GM21390 (cell line): ENCODE results near the gene TAAR9.

Experiments used
- ATAC-seq: cut with Tn5 transposase; IDR thresholded peaks from one replicate; pipeline ENCODE4 v1.9.1; 2021; ENCODE audit not compliant: unreplicated experiment

TAAR9 gene, protein sequence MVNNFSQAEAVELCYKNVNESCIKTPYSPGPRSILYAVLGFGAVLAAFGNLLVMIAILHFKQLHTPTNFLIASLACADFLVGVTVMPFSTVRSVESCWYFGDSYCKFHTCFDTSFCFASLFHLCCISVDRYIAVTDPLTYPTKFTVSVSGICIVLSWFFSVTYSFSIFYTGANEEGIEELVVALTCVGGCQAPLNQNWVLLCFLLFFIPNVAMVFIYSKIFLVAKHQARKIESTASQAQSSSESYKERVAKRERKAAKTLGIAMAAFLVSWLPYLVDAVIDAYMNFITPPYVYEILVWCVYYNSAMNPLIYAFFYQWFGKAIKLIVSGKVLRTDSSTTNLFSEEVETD

GRCh38 chr6:132537977-132538376 is at the start of gene TAAR9:
TSS of gene TAAR9 (plus strand) at chr6:132538277. CDS start at chr6:132538290, 13 bp downstream.
- no peak for ATAC-seq

- no peak for ATAC-seq
Observed at GRCh38 chr6:132489376-132489775, 48.7 kb upstream of the TAAR9 start.

DNA sequence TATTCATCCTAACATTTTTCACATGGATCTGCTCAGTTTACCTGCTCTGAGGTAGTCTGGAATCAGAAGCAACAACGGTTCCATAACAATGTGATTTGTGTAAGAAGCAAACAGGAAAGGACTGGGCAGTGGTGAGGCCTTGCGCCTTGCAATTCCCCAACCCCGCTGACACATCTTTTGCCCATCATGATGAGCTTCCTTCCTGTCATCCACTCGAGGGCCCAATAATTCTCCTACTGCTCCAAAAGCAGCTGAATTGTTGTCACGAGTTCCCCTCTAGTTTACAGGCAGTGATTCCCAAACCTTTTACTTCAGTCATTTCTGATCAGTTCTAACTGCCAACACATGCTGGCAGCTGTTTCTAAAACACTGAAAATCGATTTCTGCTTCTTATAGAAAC is 48.1 kb upstream of the TAAR9 start:
- ATAC-seq = peak; percentile 35

- peak; percentile 52 for ATAC-seq
Observed at GRCh38 chr6:132490478-132491204, 47.4 kb upstream of the TAAR9 start.

DNA sequence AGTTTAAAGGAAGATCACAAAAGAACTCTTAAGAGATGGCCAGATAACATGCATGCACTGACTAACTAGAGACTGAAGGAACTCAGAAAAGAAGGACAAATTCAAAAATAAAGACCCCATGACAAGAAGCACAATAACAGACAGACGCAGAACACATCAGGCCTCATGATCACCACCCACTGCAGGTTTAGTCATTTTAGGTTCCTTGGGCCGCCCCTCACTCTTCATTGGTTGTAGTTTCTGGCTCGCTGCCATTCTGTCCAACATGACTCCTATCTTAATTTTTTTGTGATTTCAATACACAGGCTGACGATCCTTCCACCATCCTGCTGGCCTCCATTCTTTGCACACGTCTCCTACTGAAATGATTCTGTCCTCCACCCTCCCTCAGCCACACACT is 46.8 kb upstream of the TAAR9 start:
- ATAC-seq = no peak

DNA sequence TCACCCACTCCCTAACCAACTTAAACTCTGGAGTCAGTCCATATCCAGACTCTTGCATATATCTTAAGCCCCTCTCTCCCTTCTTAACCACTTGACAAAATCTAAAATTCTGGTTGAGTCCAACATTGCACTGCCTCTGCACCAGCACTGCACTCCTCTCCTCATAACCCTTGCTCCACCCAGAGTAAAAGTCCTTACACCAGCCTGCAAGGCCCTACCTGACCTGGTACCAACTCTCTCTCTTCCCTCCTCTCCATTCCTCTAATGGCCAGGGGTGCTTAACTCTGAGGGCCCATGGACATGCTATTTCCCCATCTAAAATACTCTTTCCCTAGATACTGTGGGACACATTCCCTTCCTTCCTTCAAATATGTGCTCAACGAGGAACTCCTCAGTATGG is 46.2 kb upstream of the TAAR9 start:
- ATAC-seq = no peak

- ATAC-seq = no peak
Observed at GRCh38 chr6:132494954-132495353, 43.1 kb upstream of the TAAR9 start.

GRCh38 chr6:132495604-132496079 is 42.4 kb upstream of the TAAR9 start:
- ATAC-seq = peak; percentile 46

GRCh38 chr6:132496519-132497180 is 41.4 kb upstream of the TAAR9 start:
- no peak for ATAC-seq

DNA sequence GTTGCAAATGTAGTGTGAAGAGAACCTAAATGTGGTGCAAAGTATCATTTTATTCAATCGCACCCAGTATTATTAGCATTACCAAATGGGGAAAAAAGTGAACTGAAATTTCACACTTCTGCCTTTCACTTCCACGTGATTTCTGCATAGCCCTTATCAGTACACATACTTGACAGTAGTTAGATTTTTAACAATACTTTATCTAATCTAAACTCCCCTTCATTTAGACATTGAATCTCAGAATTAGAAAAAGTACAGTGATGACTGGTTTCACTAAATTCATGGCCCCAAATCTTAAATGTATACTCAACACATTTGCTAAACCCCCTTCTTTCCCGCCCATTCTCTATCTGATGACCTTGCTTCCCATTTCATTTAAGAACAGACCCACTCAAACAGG is 39.4 kb upstream of the TAAR9 start:
- ATAC-seq = peak; percentile 51

DNA sequence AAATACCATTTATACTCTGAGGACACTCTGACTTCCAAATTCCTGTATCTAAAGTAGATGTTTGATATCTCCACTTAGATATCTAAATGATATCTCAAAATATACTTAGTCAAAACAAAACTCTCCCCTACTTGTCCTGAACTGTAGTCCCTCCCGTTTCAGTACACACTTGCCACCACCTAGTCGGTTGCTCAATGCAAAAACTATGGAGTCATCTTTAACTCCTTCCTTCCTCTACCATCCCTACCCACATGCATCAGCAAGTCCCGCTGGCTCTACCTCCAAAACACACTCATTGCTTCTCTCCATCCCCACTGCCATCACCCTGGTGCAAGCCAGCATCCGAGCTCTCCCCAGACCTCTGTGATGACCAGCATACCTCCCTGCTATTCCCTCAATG is 38.3 kb upstream of the TAAR9 start:
- ATAC-seq = no peak

GRCh38 chr6:132504757-132505156 is 33.3 kb upstream of the TAAR9 start:
- no peak for ATAC-seq

DNA sequence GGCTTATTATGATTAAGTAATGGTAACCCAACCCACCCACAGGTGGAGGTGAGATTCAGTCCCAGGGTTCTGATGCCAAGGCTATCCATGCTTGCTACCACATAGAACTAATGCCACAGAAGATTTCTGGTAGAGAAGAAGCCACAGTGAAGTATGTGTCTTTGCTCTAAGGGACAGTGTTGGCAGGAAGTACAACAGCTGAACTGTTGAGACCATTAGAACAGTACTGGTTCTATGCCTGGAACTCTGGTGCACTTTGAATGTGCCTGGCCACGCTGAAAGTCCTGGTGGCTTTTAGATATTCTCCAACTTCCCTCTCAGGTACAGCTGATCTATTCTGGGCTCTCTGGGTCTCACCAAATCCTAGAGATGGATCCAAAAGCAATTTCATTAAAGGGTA is 32.9 kb upstream of the TAAR9 start:
- ATAC-seq = peak; percentile 56

DNA sequence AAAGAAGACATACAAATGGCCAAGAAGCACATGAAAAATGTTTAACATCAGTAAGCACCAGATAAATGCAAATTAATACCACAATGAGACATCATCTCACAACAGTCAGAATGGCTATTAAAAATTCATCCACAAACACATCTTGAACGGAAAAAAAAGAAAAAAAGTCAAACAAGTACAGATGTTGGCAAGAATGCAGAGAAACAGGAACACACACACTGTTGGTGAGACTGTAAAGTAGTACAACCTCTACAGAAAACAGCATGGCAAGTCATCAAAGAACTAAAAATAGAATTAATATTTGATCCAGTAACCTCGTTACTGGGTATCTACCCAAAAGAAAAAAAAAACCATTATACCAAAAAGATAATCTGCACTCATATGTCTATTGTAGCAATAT is 31.6 kb upstream of the TAAR9 start:
- no peak for ATAC-seq

DNA sequence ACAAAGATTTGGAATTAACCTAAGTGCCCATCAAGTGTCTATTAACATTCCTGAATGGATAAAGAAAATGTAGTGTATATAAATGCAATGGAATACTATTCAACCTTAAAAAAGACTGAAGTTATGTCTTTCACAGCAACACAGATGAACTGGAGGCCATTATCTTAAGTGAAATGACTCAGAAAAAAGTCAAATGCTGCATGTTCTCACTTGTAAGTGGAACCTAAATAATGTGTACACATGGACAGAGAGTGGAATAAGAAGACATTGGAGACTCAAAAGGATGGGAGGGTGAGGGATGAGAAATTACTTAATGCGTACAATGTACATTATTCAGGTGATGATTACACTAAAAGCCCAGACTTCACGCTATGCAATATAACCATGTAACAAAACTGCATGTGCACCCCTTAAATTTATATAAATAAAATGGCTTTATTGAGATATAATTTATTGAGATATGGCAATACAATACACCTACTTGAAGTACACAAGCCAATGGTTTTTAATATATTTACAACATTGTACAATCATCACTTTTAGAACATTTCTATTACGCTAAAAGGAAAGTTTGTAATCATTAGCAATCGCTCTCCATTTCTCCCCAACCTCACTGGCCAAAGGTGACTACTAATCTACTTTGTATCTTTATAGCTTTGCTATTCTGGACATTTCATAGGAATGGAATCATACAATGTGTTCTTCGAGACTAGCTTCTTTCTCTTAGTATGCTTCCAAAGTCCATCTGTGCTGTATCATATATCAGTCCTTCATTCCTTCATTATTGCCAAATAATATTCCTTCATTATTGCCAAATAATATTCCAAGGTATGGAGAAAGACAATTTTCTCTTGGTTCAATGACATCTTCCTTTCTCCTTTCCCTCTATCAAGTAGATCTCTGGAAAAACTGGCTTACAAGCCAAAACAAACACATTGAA is 30.9 kb upstream of the TAAR9 start:
- ATAC-seq = no peak

- ATAC-seq = no peak
Observed at GRCh38 chr6:132511210-132511830, 26.8 kb upstream of the TAAR9 start.

GRCh38 chr6:132511831-132512220 is 26.3 kb upstream of the TAAR9 start:
- no peak for ATAC-seq

DNA sequence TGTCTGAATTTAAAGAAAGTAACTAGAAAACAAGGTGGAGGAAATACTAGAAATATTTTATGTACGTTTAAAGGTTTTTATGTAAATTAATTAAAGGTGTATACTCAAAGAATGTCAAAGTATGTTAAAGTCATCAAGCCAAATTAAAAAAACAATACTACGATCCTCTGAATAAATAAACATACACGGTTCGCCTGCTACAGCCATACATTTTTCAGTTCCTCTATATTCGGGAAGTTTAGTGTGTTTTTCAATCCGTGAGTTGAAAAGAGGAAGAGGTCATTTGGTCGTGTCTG is 25.8 kb upstream of the TAAR9 start:
- no peak for ATAC-seq

DNA sequence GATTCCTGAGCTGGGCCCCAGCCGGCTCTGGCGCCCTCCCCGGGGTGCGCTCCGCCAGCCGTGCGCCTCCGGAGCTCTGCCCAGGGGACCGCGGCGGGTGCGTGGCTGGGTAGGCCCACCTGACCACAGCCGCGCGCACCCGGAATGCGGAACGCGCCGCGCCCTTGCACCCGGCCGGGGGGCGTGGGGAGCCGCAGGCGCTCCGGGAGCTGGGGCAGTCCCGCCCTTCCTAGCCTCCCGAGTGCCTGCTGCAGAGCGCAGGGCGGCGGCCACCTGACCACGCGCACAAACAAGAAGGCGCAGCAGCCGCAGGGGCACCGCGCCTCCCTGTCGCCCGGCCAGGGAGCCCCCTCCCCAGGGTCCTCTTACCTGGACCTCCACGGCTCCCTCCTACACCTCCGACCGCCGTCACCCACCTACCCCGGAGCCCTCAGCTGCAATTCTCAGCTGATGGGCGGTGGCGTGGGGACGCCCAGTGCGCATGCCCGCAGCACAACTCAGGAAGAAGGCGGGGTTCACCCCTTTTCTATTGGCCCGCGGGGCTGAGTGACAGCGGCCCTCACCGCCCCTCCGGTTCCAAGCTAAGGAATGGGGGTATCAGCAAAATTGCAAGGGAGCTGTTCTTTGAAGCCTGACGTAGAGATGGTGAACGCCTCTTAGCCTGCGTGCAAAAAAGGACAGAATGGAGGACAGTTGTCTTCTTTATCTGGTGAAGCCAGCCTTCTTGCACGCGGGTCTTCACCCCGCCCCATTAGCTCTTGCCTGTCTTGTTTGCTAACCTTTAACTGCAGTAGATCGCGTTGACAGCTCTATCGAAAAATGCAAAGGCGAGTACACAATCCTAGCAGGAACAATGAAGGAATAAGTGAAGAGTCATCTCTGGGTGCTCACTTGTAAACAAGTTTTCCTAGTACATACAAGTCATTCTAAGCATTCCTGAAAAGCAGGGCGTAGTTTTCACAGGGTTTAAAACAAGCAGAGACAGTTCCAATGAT is 25.1 kb upstream of the TAAR9 start, which contains the start of gene STX7:
TSS of gene STX7 (minus strand) at position 479 of the 995 bp plus-strand sequence. CDS start 9,586 bp downstream, outside the sequence.
- ATAC-seq = peak; percentile 86
